ENCODE data around the gene COL25A1.

Gene COL25A1

GRCh38 chr4:109302361-109303139 lies at the start of gene COL25A1:
Gene COL25A1, minus strand, starts transcription at chr4:109302658.
- peak; percentile 28 for DNase-seq

- DNase-seq = no peak
These were observed 47.7 kb upstream of the COL25A1 start for GRCh38 chr4:109350121-109350520.

GRCh38 chr4:109334129-109335105 lies 32.0 kb upstream of the COL25A1 start:
- DNase-seq = no peak

GRCh38 chr4:109332926-109333464 lies 30.5 kb upstream of the COL25A1 start:
- DNase-seq = no peak

GRCh38 chr4:109327641-109328040 lies 25.2 kb upstream of the COL25A1 start:
- no peak for DNase-seq

- DNase-seq = no peak
These were observed 23.2 kb upstream of the COL25A1 start for GRCh38 chr4:109325698-109326097.

GRCh38 chr4:109323348-109323747 lies 20.9 kb upstream of the COL25A1 start:
- no peak for DNase-seq

- no peak for DNase-seq
These were observed 18.8 kb upstream of the COL25A1 start for GRCh38 chr4:109321232-109321631.

GRCh38 chr4:109319684-109320083 lies 17.2 kb upstream of the COL25A1 start:
- DNase-seq = no peak

- no peak for DNase-seq
These were observed 16.7 kb upstream of the COL25A1 start for GRCh38 chr4:109319156-109319555.

GRCh38 chr4:109315818-109316217 lies 13.4 kb upstream of the COL25A1 start:
- no peak for DNase-seq

GRCh38 chr4:109315341-109315740 lies 12.9 kb upstream of the COL25A1 start:
- no peak for DNase-seq

GRCh38 chr4:109313168-109314133 lies 11.0 kb upstream of the COL25A1 start:
- no peak for DNase-seq

GRCh38 chr4:109303140-109303496 lies 660 bp upstream of the COL25A1 start:
- no peak for DNase-seq

GRCh38 chr4:109301651-109302360 lies 652 bp downstream of the COL25A1 start:
- DNase-seq = no peak

- DNase-seq = no peak
These were observed 4.0 kb downstream of the COL25A1 start for GRCh38 chr4:109298279-109299010.

- DNase-seq = no peak
These were observed 5.9 kb downstream of the COL25A1 start for GRCh38 chr4:109296527-109296926.

- DNase-seq = no peak
These were observed 7.4 kb downstream of the COL25A1 start for GRCh38 chr4:109295081-109295480.

GRCh38 chr4:109294468-109295020 lies 7.9 kb downstream of the COL25A1 start:
- no peak for DNase-seq

GRCh38 chr4:109294006-109294405 lies 8.5 kb downstream of the COL25A1 start:
- peak; percentile 10 for DNase-seq
